Stimulated activated CD8-positive, alpha-beta memory T cell treated with anti-CD3 and anti-CD28 coated beads, Interleukin-7, amount 100 ng/mL, for 4 hours (primary cell): ENCODE results near the gene ACR.
"Not testable (repeated sequence)": the region's sequence is repeated elsewhere in the genome, so short reads cannot be mapped to it uniquely, and the experiment has no call there.

Experiments
- DNase-seq, 2 donors: peaks; one replicate each; pipeline ENCODE4 v3.0.0-alpha.2; 2020; ENCODE audit warnings: low read depth in 2 of 2

ACR gene

DNA sequence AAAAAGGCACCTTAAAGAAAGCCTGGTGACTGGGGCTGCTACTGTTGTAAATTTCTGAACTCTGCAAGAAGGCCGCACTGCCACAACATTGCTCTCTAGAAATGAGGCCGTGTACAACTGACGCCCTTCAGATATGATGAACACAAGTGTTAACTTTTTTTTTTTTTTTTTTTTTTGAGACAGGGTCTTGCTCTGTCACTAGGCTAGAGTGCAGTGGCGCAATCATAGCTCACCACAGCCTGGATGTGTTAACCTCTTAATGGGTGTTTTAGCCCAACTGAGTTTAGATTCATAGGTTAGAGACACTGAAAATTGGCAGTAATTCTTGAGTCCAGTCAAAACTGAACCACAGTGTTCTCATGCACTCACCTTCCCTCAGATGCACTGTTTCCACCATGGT lies 42.2 kb downstream of the ACR start:
- not testable (repeated sequence) for DNase-seq

DNA sequence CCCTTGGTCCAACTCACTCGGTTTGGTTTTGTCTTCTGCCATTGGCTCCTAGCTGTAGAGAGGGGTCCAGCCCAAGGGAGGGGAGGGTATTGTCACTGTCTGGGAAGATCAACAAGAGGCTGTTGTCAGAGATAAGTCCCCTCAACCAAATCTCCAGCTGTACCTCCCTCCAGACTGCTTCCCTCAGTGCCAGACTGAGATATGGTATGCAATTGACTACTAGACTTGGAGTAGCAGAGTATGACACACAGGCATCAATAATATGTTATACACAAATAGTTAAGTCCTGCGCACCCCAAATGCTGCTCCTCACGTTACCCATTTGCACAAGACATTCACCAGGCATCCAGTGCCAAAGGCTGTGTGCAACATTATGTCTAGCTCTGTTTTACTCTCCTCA lies 44.2 kb downstream of the ACR start:
- DNase-seq, result not testable (repeated sequence)

DNA sequence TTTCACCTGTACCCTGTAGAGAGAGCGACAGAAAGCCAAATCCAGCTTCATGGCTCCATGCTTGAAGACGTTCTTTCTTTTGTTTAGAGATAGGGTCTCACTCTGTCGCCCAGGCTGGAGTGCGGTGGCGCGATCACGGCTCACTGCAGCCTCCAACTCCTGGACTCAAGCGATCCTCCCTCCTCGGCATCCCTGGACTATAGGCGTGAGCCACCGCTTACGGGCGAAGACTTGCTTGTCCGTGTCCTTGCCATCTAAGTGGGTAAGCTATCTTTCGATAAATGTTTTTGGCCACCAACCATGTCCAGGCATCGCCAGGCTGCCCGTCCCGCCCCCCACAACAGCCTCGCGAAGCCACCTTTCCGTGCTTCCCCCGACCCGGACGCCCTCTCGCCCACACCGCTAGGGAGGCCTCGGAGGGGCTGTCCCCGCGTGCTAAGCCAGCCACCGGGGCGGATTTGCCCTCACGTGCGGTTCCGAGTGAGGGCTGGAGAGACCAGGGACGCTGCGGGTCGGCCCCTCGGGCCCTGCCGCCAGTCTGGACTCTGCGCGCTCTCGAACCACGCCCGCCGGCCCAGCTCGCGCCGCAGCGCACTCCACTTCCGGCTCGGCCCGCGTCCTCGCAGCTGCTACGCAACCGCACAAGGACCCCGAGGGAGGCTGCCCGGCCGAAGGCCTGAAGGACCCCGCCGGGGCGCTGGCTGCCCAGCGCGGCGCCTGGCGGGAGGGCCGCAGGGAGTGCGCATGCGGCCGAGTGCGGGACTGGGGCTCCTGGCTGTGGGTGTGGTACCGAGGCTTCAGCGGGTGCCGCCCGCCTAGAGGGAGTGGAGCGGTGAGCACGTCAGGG lies 45.3 kb downstream of the ACR start, which contains the start of gene RABL2B:
RABL2B (minus strand) TSS at position 604 of the 847 bp plus-strand sequence. CDS start 1,342 bp downstream, outside the sequence.
- DNase-seq, result peak; percentile 75 to 82

DNA sequence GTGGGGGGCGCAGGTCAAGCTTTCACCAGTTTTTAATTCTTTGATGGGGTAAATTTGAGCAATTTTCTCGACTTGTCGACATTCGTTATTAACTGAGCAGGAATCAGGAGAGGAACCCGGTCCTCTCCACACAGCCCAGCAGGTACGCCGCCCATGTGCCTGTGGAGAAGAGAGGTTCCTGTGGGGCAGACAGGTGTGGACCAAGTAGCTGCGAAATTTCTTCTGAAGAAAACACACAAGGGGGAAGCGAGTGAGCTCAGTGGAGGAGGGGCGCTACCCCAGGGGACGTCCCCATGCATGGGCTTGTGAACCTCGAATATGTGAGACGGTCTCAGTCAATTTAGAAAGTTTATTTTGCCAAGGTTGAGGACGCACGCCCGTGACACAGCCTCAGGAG lies 45.9 kb downstream of the ACR start:
- DNase-seq, result not testable (repeated sequence)

DNA sequence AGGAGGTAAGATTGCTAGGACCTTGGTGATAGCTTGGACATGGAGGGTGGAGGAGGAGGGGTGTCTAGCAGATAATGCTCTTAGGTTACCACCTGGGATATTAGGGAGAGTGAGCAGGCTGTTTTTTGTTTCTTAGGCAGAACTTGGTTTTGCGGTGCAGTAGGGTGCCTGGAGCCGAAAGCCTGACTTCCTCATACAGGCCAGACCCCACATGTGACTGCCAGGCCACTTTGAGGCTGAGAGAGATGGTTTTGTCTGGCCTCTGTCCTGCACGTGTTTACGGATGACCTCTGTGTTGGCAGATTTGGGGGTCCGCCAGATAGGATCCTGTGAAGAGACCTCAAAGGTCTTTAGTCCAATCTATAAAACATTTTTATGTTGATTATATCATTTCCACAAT lies 47.3 kb downstream of the ACR start:
- DNase-seq, result not testable (repeated sequence)

DNA sequence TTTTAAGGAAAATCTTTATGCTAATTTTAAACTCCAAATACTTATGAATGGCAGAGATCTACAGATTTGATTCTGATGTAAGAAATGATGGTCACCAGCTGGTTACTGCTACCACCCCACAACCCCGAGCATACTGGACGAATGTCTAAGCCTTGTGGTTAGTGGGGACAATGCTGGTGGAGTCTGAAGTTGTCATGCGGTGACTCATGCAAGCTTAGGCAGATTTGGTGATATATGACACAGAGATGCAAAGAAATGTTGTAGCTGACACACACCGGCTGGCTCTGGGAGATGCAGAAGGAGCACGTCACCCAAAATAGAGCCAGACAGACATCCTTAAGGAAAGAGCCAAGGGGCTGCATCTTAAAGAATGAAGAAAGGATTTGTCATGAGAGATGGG lies 48.9 kb downstream of the ACR start:
- not testable (repeated sequence) for DNase-seq
